Lower leg skin (tissue), 4 donors: Measurements from ENCODE around the gene FIBCD1. TPM values are rescaled to one million over a fixed set of nuclear protein-coding genes. Genes with fewer than 3 reads are reported as not detected.

Source experiments
- DNase-seq, 2 donors: peaks; one replicate each; pipeline ENCODE4 v3.0.0-alpha.2; 2019; ENCODE audit warnings: low spot score in 2 of 2
- H3K4me3 ChIP-seq: fragments of 200-600 bp; sonication (generic); 2 replicates; pipeline ENCODE4 v1.5.1; 2017; ENCODE audit warnings: mild to moderate bottlenecking, low read depth; ENCODE audit not compliant: poor library complexity, severe bottlenecking
- POLR2A ChIP-seq, 2 donors: fragments of 450-650 bp; IDR thresholded peaks; one replicate each; pipeline ENCODE4 v1.6.1; 2016 to 2017; ENCODE audit warnings: antibody characterized with exemption in 2 of 2, mild to moderate bottlenecking in 1 of 2, moderate library complexity in 1 of 2
- WGBS, 2 donors: methylation state at CpG; one replicate each; pipeline ENCODE4 v1.1.5; 2018; 5-methylcytosine and 5-hydroxymethylcytosine counted together
- intact Hi-C: fragments of 100-400 bp; cut with DNase I; formaldehyde crosslinking; loops from one replicate; pipeline ENCODE4 v1.15.0; 2023; ENCODE audit warnings: low total_unique reads
- total RNA-seq, 4 donors: library from RNA; depleted of rRNA; stranded (reverse); fragments of >200 nt; gene quantifications; one replicate each; pipeline ENCODE4 v1.1.0, GENCODE V29; 2016
- TF ChIP-seq, protein P1 (sequence below), 3 donors: fragments of 450-650 bp; IDR thresholded peaks; one replicate each; pipeline ENCODE4 v1.5.1; 2016; ENCODE audit warnings: antibody characterized with exemption in 3 of 3, mild to moderate bottlenecking in 3 of 3, moderate library complexity in 2 of 3

FIBCD1 gene
- total RNA-seq, 4 donors from 2014 or later, result 0.17 to 0.42 TPM; not detected in 2

DNA sequence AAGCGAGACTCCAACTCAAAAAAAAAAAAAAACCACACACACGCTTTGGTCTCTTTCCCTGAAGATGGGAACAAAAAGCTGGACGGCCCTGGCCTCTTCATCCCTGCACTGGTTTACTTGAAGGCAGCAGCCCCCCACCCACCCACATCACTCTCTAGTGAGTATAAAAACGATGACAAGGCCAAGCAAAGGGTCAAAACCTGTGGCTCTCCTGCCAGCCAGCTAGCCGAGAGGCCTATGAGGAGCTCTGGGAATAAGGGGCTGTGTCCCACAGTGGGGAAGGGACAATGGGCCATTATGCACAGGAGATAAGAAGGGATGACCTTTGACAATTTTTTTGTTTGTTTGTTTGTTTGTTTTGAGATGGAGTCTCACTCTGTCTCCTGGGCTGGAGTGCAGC, 55.6 kb downstream of the FIBCD1 start:
- intact Hi-C loops, result no loop called here
- WGBS, 2 donors, result 89 to 94% methylated on average over 5 of the region's 5 CpGs
- no peak for TF ChIP-seq POLR2A (IDR thresholded peaks at IDR 0.05)
- TF ChIP-seq, protein P1, sequence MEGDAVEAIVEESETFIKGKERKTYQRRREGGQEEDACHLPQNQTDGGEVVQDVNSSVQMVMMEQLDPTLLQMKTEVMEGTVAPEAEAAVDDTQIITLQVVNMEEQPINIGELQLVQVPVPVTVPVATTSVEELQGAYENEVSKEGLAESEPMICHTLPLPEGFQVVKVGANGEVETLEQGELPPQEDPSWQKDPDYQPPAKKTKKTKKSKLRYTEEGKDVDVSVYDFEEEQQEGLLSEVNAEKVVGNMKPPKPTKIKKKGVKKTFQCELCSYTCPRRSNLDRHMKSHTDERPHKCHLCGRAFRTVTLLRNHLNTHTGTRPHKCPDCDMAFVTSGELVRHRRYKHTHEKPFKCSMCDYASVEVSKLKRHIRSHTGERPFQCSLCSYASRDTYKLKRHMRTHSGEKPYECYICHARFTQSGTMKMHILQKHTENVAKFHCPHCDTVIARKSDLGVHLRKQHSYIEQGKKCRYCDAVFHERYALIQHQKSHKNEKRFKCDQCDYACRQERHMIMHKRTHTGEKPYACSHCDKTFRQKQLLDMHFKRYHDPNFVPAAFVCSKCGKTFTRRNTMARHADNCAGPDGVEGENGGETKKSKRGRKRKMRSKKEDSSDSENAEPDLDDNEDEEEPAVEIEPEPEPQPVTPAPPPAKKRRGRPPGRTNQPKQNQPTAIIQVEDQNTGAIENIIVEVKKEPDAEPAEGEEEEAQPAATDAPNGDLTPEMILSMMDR (IDR thresholded peaks at IDR 0.05), result no peak
- no peak for DNase-seq
- no peak overlapping the region for H3K4me3 ChIP-seq

DNA sequence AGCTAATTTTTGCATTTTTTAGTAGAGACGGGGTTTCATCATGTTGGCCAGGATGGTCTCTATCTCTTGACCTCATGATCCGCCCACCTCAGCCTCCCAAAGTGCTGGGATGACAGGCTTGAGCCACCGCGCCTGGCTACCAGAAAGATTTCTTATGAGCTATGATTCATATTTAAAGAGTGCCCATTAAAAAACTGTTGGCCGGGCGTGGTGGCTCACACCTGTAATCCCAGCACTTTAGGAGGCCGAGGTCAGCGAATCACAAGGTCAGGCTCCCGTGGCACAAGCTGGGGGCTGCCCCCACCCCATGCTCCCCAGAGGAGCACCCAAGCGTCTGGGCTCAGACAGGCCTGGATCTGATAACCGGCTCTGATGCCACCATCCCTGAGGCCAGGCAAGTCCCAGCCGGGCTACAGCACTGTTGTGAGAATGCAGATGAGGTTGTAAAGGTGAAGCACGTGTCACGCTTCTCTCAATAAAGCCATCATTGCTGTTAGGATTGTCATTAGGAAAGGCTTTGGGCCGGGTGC, 56.3 kb downstream of the FIBCD1 start:
- WGBS, 2 donors, result 83 to 87% methylated on average over 15 of the region's 15 CpGs
- TF ChIP-seq, protein P1 (IDR thresholded peaks at IDR 0.05), result no peak
- no peak for TF ChIP-seq POLR2A (IDR thresholded peaks at IDR 0.05)
- intact Hi-C loops, result no loop called here
- no peak for DNase-seq
- H3K4me3 ChIP-seq, result no peak overlapping the region

DNA sequence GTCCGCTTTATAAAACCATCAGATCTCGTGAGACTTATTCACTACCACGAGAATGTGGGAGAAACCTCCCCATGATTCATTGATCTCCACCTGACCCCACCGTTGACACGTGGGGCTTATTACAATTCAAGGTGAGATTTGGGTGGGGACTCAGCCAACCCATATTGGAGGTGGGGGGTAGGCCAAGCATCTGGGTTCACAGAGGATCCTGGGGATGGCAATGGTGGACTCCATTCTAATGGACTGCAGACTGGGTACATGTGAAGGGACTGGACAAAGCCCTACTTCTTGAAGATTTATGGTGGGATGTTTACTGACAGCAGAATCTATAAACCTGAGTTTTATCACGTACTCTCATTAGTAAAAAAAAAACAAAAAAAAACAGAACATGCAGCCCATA, 57.5 kb downstream of the FIBCD1 start:
- no peak overlapping the region for H3K4me3 ChIP-seq
- intact Hi-C loops, result no loop called here
- TF ChIP-seq, protein P1 (IDR thresholded peaks at IDR 0.05), result no peak
- TF ChIP-seq POLR2A (IDR thresholded peaks at IDR 0.05), result no peak
- no peak for DNase-seq
- 90 to 92% methylated on average over 6 of the region's 6 CpGs for WGBS, 2 donors

DNA sequence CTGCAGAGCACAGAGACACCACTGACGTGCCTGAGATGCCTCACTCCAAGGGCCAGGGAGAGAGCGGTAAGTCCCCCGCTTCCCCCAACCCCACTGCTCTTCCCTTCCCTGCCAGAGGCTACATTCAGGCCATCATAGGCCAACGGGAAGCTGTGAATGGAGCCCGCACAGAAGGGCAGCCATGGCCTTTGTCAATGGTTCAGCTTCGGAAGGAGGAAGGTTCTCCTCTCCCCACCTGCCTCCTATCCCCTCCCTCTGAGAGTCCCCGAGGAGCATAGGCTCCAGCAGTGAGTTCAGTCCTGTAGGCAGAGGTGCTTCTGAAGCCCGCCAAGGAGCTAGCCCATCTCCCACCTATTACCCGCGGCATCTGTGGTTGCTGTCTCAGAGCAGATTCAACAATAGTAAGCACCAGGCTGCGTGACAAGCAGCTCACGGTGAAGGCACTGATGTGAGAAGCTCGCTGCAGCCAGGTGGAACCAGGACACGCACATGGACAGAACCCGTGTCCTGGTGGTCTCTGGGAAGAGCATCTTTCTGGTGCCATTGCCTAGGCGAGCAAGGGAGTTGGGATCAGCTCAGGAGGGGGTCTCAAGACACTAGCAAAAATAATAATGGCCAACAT, 58.3 kb downstream of the FIBCD1 start:
- no peak for DNase-seq
- no peak overlapping the region for H3K4me3 ChIP-seq
- 91 to 94% methylated on average over 15 to 16 of the region's 16 CpGs for WGBS, 2 donors
- intact Hi-C loops, result no loop called here
- no peak for TF ChIP-seq POLR2A (IDR thresholded peaks at IDR 0.05)
- TF ChIP-seq, protein P1 (IDR thresholded peaks at IDR 0.05), result no peak

DNA sequence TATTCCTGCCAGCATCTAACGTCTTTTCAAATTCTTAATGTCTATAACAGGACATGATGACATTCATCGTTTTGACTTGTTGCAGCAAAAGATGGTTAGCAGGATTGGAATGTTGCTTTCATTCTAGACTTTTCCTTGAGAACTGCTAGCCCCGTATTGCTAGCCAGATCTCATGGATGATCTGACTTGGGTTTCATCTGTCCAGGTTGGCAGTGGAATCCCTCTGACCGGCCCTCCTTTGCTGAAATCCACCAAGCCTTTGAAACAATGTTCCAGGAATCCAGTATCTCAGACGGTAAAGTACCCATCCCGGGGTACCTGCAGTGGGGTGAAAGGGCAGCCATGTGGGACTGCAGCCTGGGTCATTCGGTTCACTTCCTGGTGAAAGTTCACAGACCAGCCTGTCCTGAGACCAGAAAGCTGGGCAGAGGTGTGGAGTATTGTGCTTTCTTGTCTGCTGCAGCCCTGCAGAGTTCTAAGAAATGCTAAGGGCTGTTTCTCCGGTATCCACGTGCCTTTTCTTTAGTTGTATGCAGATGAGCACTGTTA, 59.1 kb downstream of the FIBCD1 start:
- H3K4me3 ChIP-seq, result no peak overlapping the region
- no peak for DNase-seq
- TF ChIP-seq POLR2A (IDR thresholded peaks at IDR 0.05), result no peak
- intact Hi-C loops, result loop anchor here (10.0 kb wide), 1 partner anchor 55 kb away; the partner anchor contains the start of gene FIBCD1
- 92 to 93% methylated on average over 9 of the region's 9 CpGs for WGBS, 2 donors

DNA sequence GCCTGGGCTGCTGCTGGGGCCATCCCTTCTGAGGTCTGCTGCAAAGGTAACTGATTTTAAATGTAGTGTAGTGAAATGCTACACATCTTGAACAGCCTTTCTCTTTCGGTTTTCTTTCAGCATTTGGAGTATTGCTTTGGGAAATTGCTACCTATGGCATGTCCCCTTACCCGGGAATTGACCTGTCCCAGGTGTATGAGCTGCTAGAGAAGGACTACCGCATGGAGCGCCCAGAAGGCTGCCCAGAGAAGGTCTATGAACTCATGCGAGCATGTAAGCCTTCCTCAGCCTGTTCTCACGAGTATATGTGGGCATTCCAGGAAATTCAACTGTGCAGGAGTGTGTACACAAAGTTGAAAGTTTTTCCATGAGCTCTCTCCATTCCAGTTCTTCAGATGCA, 60.8 kb downstream of the FIBCD1 start:
- DNase-seq, result no peak
- H3K4me3 ChIP-seq, result no peak overlapping the region
- TF ChIP-seq POLR2A (IDR thresholded peaks at IDR 0.05), result no peak
- TF ChIP-seq, protein P1 (IDR thresholded peaks at IDR 0.05), result no peak
- WGBS, 2 donors, result 89 to 92% methylated on average over 6 of the region's 6 CpGs
- intact Hi-C loops, result loop anchor here (10.0 kb wide), 1 partner anchor 57 kb away; the partner anchor contains the start of gene FIBCD1
